Measurements from ENCODE around the gene LENG1.

Gene LENG1

DNA sequence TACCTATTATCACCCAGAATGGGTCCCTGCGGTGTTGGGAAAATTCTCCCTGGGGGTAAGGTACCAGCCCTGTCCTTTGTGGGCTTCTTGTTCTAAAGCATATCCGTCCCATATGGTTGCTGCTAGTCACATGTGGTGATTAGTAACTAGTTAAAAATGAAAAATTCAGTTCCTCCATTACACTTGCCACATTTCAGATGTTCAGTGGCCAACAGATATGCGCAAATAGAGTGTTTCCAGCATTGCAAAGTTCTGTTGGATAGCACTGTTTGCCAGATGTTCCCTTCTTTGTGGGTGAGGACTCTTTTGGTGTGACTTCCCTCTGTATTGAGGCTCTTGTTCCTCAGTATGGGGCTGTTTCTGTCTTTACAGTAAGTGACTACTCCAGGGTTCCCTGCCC lies 18.2 kb downstream of the LENG1 start:
- no peak for DNase-seq (ENCODE audit: low read depth)

DNA sequence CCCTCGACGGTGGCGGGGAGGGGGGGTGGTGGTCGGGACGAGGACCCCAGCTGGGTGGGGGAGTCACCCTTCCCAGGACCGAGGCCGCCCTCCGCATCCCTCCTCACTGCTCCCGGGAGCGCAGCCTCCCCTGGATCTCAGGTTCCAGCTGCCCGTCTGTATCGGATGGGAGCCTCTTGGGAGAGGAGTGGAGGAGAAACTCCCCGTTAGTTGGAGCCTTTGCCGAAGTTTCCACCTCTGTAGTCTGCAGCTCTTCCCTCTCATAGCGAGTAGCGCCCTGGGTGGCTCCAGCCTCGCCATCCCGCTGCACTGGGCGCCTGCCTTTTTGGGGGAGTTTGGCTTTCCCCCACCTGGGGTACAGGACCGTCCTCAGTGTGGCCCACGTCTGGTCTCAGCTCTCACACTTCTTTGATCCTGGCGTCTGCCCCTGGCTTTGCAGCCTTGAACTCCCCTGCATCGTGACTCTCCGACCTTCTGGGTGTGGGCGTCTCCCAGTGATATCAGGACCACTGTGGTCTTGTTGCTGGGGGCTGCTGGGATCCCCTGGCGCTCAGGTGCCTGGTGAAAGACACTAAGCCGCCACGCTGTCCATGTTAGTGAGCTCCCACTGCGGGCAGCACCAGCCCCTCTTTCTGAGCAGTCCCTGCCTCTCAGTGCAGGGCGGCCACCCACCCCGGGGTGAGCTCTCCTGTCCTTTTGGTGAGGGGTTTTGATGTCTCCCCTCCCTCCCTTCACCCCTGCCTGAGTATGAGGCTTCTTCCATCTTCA lies 20.8 kb downstream of the LENG1 start:
- DNase-seq (ENCODE audit: low read depth) = no peak

DNA sequence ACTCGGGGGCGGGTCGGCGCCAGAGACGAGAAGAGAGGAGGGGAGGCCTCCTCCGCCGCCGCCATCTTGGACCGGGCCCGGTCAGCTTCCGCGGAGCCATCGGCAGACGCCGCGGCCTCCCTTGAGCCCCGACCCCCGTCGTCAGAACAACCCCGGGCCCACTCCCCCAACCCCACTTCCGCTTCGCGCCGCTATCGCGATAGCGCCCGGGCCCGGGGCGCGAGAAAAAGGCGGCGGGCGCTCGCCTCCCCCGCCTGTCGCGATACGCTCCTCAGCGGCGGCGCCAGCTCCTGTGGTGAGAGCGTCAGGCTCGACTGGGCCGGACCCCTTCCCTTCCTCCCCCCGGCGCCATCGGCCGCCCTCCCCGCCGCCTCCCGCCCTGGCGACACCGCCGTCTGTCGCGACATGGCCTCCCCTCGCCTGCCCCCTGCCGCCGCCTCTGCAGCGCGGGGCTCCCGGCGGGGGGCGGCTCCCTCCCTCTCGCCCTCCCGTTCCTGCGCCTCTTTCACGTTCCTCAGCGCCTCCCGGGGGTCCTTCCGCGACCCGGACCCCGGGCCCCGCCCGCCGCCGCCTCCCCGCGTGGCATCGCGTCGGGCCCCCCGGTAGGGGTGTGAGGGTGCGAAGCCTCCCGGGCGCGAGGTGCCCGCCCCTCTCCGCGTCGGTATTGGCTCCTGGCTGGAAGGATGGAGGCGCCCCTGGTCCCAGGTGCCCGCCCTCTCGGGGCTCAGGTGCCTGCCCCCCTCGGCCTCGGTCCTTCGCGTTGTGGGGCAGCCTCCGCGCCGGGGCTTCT lies 21.6 kb downstream of the LENG1 start, which contains the start of gene CNOT3:
CNOT3 (plus strand) TSS at position 64 of the 790 bp plus-strand sequence. CDS start 5,217 bp downstream, outside the sequence.
- DNase-seq (ENCODE audit: low read depth) = peak; percentile 32

DNA sequence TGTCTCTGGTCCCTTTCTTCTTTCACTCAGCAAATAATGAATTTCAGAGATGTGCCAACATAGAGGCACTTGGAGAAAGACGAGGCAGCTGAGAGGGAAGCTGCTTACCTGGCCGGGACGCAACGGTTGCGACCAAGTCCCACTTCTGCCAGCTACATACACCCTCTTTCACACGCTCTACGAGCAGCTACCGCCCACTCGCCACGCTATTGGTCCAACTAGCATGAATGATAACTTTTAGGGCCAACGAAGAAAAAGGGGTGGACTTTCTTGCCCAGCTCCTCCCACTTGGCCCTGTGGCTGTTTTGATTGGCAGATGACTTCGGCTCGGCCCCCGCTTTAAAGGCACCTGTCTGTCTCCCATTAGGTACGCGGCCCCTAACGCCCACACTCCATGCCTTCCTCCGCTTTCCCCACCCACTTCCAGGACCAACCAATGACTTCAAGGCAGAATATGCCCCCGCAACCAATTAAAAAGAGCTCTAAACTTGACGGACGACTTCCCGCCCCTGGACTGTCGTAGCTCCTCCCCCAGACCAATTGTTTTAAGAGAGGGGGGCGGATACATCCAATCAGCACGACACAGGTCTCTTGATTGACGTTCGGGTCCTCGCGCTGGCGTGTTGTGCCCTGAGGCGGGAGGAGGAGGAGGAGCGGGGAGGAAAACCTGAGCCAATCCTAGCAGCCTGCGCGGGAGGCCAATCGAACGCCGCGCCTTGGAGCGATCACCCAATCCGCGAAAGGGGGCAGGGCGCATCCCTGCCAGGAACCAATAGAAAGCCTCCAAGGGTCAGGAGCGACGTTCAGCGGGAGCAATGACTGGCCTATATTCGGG lies 22.4 kb downstream of the LENG1 start:
- DNase-seq (ENCODE audit: low read depth) = peak; percentile 98

DNA sequence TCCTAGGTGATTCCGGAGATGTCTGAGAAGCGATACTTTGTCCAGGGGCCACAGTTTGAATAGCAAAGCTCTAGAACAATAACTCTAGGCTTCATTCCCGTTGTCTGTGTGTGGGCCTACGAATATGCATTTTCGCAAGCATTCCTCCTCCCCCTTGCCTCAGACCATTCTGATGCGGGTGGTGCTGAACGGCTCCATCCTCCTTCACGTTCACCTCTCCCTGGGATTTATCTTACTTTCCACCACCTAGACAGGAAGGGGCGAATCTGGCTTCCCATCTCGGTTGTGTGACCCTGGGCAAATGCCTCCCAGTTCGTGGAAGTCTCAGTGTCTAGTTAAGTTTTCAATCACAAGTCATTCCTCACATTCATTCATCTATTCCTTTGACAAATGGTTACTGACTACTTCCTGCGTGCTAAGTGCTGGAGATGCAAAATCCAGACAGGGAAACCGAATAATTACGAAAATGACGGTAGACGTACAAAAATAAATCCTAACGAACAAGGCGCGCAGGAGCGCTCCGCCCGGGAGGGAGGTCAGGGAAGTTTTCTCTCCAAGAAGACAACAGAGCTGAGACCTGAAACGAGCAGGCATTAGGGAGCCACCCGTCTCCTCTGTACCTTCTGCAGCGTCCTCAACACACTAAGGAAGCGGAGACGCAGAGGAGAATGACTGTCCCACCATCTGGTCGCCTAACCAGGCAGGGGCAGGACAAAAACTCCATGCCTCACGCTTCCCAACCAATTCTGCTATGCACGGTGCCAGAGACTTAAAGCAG lies 23.2 kb downstream of the LENG1 start:
- DNase-seq (ENCODE audit: low read depth) = no peak

DNA sequence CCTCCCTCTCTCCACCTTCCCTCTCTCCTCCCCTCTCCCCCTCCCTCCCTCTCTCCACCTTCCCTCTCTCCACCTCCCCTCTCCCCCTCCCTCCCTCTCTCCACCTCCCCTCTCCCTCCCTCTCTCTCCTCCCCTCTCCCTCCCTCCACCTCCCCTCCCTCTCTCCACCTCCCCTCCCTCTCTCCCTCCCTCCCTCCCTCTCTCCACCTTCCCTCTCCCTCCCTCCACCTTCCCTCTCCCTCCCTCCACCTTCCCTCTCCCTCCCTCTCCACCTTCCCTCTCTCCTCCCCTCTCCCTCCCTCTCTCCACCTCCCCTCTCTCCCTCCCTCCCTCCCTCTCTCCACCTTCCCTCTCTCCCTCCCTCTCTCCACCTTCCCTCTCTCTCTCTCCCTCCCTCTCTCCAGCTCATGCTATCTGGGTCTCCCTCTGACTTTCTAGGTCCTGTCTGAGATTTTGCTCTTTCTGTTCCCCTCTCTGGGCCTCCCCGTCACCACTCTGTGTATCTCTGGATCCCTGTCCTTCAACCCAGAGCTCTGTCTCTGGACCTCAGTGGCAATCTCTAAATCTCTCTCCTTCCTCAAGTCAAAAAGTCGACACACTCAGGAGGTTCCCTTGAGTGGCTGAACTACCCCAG lies 25.4 kb downstream of the LENG1 start:
- DNase-seq (ENCODE audit: low read depth) = no peak

DNA sequence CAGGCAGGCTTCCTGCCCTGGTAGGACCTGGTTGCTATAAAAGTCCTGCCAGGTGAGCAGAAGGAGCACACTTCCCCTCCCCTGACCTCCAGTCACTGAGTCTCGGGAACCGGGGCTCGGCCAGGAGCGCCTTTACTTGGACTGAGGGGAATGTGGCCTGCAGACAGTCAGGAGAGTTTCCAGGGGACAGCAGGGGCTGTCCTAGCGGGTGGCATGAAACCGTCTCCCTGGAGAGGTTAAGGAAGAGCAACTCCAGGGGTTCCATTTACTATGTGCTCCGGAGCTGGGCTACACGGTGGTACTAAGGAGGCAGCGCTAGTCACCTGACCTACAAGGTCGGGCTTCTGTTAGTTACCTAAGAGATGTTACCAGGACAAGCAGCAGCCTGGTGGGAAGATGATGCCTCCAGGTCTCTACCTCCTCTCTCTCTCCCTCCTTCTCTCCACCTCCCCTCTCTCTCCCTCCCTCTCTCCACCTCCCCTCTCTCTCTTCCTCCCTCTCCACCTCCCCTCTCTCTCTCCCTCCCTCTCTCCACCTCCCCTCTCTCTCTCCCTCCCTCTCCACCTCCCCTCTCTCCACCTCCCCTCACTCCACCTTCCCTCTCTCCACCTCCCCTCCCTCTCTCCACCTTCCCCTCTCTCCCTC lies 26.1 kb downstream of the LENG1 start:
- no peak for DNase-seq (ENCODE audit: low read depth)

DNA sequence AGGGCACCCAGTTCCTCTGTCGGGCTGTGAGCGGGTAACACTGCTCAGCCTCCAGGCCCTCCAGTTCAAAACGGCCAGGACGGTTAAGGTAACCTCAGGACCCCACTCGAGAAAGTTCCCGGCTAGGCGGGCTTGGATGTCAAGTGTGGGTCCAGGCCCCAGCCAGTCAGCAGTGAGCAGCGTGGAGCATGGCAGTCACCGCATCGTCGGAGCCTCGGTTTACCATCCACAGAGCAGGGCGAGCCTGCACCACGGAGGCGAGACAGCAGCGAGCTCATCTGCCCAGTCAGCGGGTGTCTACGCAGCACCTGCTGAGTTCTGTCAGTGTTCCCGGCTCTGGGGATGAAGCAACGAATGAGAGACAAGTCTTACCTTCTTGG lies 29.9 kb downstream of the LENG1 start:
- DNase-seq (ENCODE audit: low read depth) = no peak

DNA sequence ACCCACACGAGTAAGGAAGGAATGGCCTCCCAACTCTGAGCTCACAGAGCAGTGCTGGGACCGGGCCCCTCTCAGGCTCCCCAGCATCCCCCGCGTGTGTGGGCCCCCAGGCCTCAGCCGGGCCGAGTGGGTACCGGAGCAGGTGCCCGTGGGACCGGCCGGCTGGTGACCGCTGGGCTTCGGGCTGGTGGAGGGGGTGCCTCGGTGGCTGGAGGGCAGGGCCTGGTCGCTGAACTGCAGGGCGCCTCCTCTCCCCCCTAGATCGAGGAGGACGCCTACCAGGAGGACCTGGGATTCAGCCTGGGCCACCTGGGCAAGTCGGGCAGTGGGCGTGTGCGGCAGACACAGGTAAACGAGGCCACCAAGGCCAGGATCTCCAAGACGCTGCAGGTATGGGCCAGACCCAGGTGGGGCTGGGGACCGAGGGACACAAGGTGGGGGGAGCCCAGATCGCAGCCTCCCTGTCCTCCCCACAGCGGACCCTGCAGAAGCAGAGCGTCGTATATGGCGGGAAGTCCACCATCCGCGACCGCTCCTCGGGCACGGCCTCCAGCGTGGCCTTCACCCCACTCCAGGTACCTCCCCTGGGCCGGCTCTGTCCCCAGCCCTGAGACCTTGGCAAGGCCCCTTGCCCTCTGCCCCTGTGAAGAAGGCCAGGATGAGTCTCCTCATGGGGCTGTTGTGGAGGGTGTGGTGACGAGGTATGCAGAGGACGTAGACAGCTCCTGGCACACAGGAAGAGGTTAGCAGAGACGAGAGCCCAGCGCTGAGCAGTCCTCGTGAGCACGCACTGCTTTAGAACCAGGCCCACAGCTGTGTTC lies 30.5 kb downstream of the LENG1 start:
- no peak for DNase-seq (ENCODE audit: low read depth)

DNA sequence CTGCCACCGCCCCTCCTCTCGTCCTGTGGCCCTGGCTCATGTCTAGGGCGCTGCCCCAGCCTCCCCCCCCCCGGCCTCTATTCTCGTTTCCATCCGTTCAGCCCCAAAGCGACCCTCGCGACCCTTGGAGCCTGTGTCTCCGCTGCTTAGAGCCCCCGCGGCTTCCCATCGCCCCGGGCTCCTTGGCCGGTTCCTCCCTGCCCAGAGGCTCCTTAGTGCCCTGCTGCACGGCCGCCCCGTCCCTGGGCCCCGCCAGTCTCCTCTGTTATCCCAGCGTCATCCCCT lies 31.1 kb downstream of the LENG1 start:
- no peak for DNase-seq (ENCODE audit: low read depth)

DNA sequence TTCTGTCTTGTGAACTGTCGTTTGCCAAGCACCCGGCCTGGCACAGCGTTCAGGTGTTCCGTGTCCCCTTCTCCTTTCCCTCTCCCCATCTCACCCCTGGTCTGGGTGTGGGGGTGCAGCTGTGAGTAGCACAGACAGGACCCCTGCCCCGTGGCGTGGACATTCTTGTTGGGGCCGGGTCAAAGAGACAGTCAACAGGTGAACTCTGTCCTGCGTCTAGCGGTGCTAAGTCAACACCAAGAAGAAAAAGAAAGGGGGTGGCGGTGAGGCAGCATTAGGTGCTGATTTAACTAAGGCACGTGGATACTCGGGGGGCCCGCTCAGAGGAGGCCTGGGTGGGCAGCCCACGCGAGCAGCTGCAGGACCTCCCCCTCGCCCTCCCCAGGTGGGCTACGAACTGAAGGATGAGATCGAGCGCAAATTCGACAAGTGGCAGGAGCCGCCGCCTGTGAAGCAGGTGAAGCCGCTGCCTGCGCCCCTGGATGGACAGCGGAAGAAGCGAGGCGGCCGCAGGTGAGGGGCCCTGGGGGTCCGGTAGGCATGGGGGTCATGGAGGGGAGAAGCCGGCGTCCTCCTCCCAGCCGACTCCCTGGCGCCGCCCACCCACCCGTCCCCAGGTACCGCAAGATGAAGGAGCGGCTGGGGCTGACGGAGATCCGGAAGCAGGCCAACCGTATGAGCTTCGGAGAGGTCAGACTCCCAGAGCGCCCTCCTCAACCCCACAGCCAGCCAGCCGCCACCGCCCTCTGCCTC lies 31.7 kb downstream of the LENG1 start:
- no peak for DNase-seq (ENCODE audit: low read depth)

DNA sequence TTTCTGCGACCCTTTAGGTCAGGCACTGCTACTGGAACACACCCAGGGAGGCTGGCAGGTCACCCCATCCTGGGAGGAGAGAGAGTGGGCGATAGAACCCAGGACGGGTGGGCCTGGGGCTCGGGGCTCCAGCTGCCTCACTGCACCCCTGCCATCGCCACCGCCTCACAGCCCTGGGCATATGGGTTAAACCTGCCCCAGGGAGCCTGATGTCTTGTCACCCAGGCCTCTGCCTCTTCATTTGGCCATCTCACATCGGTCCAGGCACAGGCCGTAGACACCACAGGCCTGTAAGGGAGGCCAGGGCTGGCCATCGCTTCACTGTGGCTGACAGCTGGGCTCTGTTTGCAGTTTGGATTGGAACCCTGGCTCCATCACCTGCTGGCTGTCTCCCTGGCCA lies 33.8 kb downstream of the LENG1 start:
- no peak for DNase-seq (ENCODE audit: low read depth)

DNA sequence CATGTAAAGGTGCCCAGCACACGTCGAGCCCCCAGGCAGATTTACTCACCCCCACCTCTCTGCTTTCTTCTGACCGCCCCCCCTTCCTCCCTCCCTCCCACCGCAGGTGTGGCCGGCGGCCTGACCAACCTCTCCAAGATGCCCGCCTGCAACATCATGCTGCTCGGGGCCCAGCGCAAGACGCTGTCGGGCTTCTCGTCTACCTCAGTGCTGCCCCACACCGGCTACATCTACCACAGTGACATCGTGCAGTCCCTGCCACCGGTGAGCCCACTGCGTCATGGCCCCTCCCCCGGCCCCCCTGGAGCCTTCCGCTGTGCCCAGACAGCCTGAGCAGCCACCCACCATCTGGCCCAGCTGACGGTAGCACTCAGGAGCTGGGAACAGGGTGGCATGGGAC lies 35.1 kb downstream of the LENG1 start:
- no peak for DNase-seq (ENCODE audit: low read depth)

DNA sequence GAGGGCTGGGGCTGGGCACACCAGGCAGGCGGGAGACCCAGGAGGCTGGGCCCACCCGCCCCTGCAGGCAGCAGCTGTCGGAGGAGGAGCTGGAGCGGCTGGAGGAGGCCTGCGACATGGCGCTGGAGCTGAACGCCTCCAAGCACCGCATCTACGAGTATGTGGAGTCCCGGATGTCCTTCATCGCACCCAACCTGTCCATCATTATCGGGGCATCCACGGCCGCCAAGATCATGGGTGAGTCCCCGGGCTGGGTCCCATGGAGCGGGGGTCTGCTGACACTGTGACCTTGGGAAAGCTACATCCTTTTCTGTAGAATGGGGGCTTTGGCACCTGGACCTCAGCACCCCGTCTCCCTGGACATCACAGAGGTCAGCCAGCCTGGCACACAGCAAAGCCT lies 35.8 kb downstream of the LENG1 start:
- DNase-seq (ENCODE audit: low read depth) = no peak

DNA sequence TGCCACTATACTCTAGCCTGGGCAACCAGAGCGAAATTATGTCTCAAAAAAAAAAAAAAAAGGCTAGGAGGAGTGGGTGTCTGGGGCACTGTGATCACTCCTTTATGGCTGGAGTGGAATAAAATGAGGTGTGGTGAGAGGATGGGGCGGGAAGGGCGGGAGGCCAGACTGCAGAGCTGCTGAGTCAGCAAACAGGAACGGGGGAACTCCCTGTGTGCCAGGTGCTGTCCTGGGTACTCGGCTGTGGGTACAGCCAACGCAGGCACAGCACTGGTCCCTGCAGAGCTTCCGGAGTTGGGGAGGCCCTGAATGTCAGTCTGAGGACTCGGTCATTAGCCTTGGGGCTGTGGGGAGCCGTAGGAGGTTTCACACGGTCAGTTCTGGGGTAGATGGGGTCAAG lies 38.3 kb downstream of the LENG1 start:
- DNase-seq (ENCODE audit: low read depth) = no peak

DNA sequence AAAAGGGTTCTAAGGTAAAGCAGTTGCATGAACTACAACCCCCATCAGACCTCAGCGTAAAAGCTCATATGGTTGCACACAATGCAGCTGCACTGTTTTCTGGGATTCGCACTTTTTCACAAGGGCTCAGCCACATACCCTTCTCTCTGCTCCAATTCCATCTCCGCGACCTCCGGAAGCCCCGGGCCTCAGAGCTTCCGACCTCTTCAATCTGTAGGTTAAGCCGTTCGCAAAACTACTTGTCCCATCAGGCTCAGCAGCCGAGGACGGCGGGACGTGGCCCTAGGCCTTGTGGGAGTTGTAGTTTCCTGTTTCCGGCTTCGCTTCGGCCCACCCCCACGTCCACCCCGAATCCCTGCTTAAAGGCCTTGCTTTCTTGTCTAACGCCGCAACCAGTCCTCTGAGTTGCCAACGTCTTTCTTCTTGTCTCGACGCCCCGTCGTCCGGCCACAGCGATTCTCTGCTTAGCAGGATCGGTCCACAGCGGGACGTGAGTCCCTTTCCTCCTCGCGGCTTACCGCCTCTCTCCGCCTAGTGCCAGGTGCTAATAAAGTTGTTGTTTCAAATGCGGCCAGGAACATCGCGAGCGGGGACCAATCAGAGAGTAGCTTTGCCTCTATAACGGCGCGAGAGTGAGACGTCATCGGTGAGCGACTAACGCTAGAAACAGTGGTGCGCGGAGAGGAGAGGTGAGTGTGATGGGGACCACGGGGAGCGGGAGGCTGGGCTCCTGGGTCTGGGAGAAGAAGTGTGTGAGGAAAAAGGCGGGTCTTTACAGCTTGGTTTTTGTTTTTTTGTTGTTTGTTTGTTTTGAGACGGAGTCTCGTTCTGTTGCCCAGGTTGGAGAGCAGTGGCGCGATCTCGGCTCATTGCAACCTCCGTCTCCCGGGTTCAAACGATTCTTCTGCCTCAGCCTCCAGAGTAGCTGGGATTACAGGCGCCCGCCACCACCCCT lies 44.1 kb downstream of the LENG1 start, which contains the start of the genes PRPF31 and TFPT:
PRPF31 (plus strand) TSS at position 646 of the 955 bp plus-strand sequence. CDS start 2,525 bp downstream, outside the sequence.
TFPT (minus strand) TSS at position 549 of the 955 bp plus-strand sequence; CDS start at position 161, 388 bp downstream.
- peak; percentile 92 for DNase-seq (ENCODE audit: low read depth)

DNA sequence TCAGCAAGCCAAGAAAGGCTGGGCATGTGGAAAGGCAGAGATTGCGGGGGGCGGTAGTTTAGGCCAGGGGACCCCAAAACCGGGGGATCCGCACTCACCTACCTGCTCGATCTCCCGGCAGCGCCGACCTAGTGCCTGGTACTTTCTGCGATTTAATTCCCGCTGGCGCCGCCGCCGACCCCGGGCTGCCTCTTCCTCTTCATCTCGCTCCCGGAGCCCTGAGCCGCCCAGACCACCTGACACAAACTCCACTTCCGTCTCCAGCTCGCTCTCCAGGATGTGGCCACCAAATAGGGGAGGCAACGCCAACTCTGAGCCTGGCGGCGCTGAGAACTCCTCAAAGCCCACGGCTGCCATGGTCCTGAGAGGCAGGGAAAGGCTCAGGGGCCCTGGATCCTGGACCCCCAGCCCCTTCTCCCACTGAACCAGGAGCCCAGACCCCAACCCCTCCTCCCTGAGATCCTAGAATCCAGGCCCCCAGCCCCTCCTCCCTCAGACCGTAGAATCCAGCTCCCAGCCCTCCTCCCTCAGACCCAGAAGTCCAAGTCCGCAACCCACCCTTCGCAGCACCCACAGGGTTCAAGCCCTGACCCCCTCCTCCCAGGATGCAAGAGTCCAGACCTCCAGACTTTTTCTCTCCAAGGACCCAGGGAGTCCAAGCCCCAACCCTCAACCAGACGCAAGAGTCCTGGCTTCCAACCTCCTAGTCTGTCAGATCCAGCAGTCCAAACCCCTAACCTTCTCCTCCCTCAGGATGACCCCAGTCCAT lies 45.0 kb downstream of the LENG1 start:
- no peak for DNase-seq (ENCODE audit: low read depth)
